GM12873 (cell line): ENCODE measurements around the gene SEMA5A.

Experiments used
- TF ChIP-seq, protein P1 (sequence below): IDR thresholded peaks from 2 replicates; pipeline ENCODE4 v1.5.1; 2012; ENCODE audit warnings: low read depth, mild to moderate bottlenecking, moderate library complexity, low read length, control low read depth; ENCODE audit not compliant: insufficient read depth; ENCODE audit errors: missing control alignments

The SEMA5A gene

DNA sequence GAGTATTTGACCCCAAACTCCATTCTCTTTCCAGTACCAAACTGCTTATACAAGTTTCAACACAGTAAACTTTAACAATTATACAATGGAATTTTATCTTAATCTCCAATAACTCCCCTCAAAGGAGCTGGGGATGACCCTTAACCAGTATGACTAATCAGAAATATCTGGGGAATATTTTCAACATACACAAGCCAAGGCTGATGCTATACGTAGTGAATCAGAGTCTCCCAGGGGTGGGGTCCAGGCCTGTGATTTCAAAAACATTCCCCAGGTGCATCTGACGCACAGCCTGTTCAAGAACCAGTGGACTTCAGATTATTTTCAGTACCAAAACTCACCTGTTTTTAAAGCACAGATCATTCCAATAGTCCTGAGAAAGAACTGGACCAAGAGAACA lies 11.8 kb upstream of the SEMA5A start:
- TF ChIP-seq, protein P1, sequence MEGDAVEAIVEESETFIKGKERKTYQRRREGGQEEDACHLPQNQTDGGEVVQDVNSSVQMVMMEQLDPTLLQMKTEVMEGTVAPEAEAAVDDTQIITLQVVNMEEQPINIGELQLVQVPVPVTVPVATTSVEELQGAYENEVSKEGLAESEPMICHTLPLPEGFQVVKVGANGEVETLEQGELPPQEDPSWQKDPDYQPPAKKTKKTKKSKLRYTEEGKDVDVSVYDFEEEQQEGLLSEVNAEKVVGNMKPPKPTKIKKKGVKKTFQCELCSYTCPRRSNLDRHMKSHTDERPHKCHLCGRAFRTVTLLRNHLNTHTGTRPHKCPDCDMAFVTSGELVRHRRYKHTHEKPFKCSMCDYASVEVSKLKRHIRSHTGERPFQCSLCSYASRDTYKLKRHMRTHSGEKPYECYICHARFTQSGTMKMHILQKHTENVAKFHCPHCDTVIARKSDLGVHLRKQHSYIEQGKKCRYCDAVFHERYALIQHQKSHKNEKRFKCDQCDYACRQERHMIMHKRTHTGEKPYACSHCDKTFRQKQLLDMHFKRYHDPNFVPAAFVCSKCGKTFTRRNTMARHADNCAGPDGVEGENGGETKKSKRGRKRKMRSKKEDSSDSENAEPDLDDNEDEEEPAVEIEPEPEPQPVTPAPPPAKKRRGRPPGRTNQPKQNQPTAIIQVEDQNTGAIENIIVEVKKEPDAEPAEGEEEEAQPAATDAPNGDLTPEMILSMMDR, result no peak

DNA sequence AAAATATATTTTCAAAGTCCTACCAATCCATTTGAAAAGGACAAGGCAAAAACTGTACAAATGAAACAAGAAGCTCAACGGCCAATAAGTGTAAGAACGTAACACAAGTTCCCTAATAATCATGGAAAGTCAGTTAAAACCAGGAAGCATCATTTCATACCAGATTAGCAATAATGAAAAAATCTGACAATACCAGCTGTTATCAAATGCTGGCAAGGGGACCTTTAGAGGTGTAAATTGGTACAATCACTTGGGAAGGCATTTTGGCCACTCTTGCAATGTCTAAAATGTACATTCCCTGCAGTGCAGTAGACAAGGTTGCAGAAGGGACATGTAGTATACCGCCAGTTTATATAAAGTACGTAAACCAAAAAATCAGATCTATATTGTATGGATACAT lies 10.1 kb upstream of the SEMA5A start:
- TF ChIP-seq, protein P1, result no peak

DNA sequence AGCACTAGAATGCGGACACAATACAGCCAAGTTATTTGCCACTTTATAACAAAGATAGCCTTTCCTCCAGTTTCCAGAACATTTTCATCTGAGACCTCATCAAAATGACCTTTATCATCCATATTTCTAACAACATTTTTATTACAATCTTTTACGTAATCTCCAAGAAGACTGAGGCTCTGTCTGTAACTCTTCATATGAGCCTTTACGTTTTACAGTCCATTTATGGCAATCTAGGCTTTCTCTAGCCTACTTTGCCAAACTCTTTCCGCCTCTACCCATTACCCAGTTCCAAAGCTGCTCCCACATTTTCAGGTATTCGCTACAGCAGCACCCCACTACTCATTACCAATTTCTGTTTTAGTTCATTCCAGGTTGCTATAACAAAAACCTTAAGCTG lies 8.2 kb upstream of the SEMA5A start:
- TF ChIP-seq, protein P1, result no peak

DNA sequence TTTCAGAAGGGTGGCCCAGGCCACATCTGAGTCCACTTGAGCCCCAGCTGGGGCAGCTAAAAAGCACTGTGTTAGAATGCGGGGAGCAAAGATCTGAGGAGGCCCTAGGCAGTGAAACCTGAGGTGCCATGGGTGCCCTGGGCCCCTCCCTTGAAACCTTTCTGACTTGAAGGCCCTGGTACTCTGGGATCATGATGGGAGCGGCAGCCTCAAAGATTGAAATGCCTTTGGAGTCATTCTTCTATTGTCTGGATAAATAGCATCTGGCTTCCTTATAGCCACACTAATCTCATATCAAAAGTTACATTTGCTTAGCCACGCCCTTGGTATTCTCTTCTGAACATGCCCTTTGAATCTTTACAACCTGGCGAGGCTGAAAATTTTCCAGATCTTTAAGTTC lies 7.7 kb upstream of the SEMA5A start:
- TF ChIP-seq, protein P1, result no peak

DNA sequence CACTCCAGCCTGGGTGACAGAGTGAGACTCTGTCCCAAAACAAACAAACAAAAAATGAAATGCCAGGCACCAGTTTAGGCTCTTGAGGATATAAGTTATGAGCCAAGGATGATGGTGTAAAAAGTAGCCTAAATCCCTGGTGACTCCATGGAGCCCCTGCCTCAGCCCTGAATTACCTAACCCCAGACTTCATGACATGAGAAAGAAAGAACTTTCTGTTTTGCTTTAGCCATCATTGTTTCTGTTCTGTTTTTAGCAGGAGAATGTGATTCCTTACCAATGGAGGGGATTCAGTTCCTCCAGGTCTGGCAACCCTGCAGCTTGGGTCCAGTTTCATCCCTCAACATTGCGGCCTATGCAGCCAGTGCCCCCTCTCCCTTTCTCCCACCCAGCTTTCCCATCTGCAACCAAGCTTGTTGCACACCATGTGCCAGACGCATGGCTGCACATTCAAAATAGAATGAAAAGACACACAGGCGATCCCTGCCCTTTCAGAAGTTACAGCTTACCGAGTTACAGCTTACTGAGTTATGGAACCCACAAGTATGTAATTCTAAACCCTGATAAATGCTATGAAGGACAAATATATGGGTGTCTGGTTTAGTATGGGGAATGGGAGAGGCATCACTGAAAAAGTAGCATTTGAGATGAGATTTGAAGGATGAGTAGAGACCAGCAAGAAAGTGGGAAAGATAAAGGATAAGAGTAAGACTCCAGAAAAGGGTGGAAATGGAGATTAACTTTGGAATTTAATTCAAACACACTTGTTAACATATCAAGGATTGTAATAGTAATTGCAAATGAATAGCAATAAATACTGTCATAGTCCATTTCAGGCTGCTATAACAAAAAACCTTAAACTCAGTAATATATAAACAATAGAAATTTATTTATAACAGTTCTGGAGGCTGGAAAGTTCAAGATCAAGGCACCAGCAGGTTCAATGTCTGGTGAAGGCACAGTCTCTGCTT lies 6.0 kb upstream of the SEMA5A start:
- TF ChIP-seq, protein P1, result no peak

DNA sequence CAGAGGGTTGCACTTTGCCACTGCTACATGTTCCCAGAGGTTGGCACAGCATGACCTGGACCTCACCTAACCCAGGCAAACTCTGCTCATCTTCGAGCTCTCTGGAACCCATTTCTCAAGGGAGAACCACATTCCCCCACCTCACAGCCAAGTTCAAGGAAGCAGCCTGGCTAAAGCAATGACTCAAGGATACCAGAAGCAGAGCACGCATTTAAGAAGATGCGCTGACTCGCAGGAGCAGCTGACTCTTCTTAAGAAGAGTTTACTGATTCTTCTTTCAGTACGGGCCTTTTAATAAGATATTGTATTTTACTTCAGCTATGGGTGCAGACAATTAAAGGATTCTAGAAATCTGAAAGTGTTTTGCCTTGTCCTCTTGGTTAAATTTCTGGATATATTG lies 4.1 kb upstream of the SEMA5A start:
- TF ChIP-seq, protein P1, result no peak

DNA sequence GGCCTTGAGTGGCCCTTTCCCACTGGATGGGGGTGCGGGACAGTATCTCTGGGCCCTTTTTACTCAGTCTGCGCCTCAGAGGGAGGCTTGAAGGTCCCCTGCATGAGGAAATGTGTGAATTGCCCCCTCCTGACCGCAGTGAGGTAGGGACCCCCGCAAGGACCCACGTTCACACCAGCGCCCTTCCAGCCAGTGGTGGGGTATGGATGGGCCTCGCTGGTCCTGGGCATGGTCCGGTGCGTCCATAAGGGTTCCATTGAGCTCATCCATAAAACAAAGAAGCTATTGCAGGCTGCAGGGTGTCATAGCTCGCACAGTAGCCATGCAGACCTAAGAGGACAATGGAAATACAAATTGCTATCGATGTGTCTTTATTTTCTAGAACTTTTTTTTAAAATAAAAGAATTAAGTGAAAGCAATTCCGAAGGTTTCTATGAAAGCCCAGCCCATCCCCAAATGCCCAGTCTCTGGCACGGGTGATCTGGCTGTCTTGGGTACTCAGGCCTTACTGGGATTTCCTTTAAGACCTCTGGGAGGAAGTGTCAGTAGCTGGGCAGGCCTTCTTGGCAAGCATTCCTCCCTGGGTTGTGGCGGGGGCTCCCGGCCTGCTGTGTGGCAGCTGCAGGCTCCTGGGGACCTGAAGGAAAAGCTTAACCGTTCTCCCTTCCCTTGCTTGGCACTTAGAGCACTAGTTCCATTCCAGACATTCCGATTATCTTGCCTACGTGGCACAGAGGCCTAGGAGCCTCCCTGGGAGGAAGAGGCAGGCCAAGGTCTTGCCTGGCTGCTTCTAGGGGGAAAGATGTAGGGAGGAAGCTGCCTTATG lies 1.5 kb upstream of the SEMA5A start:
- TF ChIP-seq, protein P1, result no peak
